Neural cell (in vitro differentiated cells): ENCODE measurements around the gene KCNK6. TPM values are rescaled to one million over a fixed set of nuclear protein-coding genes. Genes with fewer than 3 reads are reported as not detected.

ENCODE experiments used
- H2AFZ ChIP-seq: fragments of 200-600, 300-800 bp; sonication (generic), shearing (Covaris generic); 2 replicates; pipeline ENCODE4 v1.6.0; 2014; ENCODE audit warnings: low read depth, mild to moderate bottlenecking, antibody characterized with exemption, low read length, moderate library complexity
- H3F3A ChIP-seq: fragments of 200-600 bp; shearing (Covaris generic); 2 replicates; pipeline ENCODE4 v1.6.1; 2016; ENCODE audit warnings: mild to moderate bottlenecking, moderate library complexity, mixed read lengths, antibody characterized with exemption, low read length; ENCODE audit not compliant: insufficient read depth, poor library complexity, severe bottlenecking
- H3K27ac ChIP-seq: fragments of 200-600, 300-800 bp; sonication (generic), shearing (Covaris generic); 2 replicates; pipeline ENCODE4 v1.5.1; 2014; ENCODE audit warnings: mild to moderate bottlenecking, low read length, moderate library complexity
- H3K27me3 ChIP-seq: fragments of 300-800, 200-600 bp; sonication (generic), shearing (Covaris generic); 2 replicates; pipeline ENCODE4 v1.6.0; 2014; ENCODE audit warnings: mild to moderate bottlenecking, low read depth, low read length, moderate library complexity; ENCODE audit not compliant: insufficient read depth
- H3K36me3 ChIP-seq: fragments of 300-800, 200-600 bp; sonication (generic), shearing (Covaris generic); 2 replicates; pipeline ENCODE4 v1.5.1; 2014; ENCODE audit warnings: mild to moderate bottlenecking, antibody characterized with exemption, low read length, moderate library complexity; ENCODE audit not compliant: insufficient read depth
- H3K4me2 ChIP-seq: fragments of 300-800, 200-600 bp; sonication (generic), shearing (Covaris generic); 2 replicates; pipeline ENCODE4 v1.6.0; 2014; ENCODE audit warnings: mild to moderate bottlenecking, low read length
- H3K4me3 ChIP-seq: fragments of 300-800, 200-600 bp; sonication (generic), shearing (Covaris generic); 2 replicates; pipeline ENCODE4 v1.5.1; 2014; ENCODE audit warnings: mild to moderate bottlenecking, low read length, moderate library complexity
- H3K79me2 ChIP-seq: fragments of 200-600 bp; shearing (Covaris generic); replicated peaks from 2 replicates; pipeline ENCODE4 v1.6.0; 2014; ENCODE audit warnings: mild to moderate bottlenecking, low read length, moderate library complexity; ENCODE audit not compliant: insufficient read depth
- H3K9ac ChIP-seq: fragments of 300-800, 200-600 bp; sonication (generic), shearing (Covaris generic); 2 replicates; pipeline ENCODE4 v1.6.1; 2016; ENCODE audit warnings: mild to moderate bottlenecking, low read length, mixed read lengths
- H3K9me2 ChIP-seq: fragments of 200-600 bp; shearing (Covaris generic); 2 replicates; pipeline ENCODE4 v1.6.1; 2016; ENCODE audit warnings: mild to moderate bottlenecking, low read length, mixed read lengths; ENCODE audit not compliant: insufficient read depth
- H3K9me3 ChIP-seq: fragments of 200-600, 300-800 bp; sonication (generic), shearing (Covaris generic); 2 replicates; pipeline ENCODE4 v1.6.1; 2016; ENCODE audit warnings: mild to moderate bottlenecking, mixed run types, low read length, moderate library complexity, mixed read lengths
- H4K20me1 ChIP-seq: fragments of 200-600 bp; shearing (Covaris generic); 2 replicates; pipeline ENCODE4 v1.6.1; 2016; ENCODE audit warnings: mild to moderate bottlenecking, mixed run types; ENCODE audit not compliant: insufficient read depth
- EZH2 ChIP-seq: fragments of 200-600, 300-800 bp; shearing (Covaris generic), sonication (generic); IDR thresholded peaks from 2 replicates; pipeline ENCODE4 v1.6.1; 2014; ENCODE audit warnings: antibody characterized with exemption, low read length, borderline replicate concordance, mild to moderate bottlenecking; ENCODE audit not compliant: insufficient read depth, poor library complexity, severe bottlenecking
- MXI1 ChIP-seq: fragments of 450-650 bp; conservative IDR thresholded peaks from 2 replicates; pipeline ENCODE4 v1.6.1; 2014; ENCODE audit warnings: antibody characterized with exemption, mild to moderate bottlenecking; ENCODE audit not compliant: poor library complexity, severe bottlenecking
- POLR2AphosphoS5 ChIP-seq: IDR thresholded peaks from 2 replicates; pipeline ENCODE4 v1.6.1; 2012
- RAD21 ChIP-seq: fragments of 450-650 bp; conservative IDR thresholded peaks from 2 replicates; pipeline ENCODE4 v1.6.1; 2014; ENCODE audit warnings: antibody characterized with exemption, mild to moderate bottlenecking, moderate library complexity
- REST ChIP-seq: IDR thresholded peaks from 2 replicates; pipeline ENCODE4 v1.6.1; 2012; ENCODE audit warnings: borderline replicate concordance
- TAF1 ChIP-seq: IDR thresholded peaks from 2 replicates; pipeline ENCODE4 v1.6.1; 2012; ENCODE audit warnings: low read depth
- polyA plus RNA-seq: library from polyadenylated mRNA; depleted of rRNA; stranded (reverse); fragments of >200 nt; gene quantifications from 2 replicates; pipeline ENCODE4 v1.2.3, GENCODE V29; 2014

The KCNK6 gene
- polyA plus RNA-seq, 1 donor from 2014 or later = not detected

- Histone ChIP-seq H3K4me3 (no peak overlapping the region), H2AFZ (no peak overlapping the region), H3K27me3 (no peaks in the 10 kb centered on the region), H3F3A (no peaks in the 10 kb centered on the region), H3K79me2 (no peaks in the 10 kb centered on the region), H3K4me2 (no peak overlapping the region), H3K9ac (no peak overlapping the region), H3K36me3 (no peaks in the 10 kb centered on the region), H3K27ac (no peak overlapping the region), H4K20me1 (no peaks in the 10 kb centered on the region), H3K9me2 (no peaks in the 10 kb centered on the region), H3K9me3 (no peaks in the 10 kb centered on the region)
- TF ChIP-seq POLR2AphosphoS5 (no peak), EZH2 (no peak)
Observed at GRCh38 chr19:38307597-38307996, 12.0 kb upstream of the KCNK6 start.

- no peak overlapping the region for H3K27ac ChIP-seq
- H3F3A ChIP-seq = no peaks in the 10 kb centered on the region
- no peaks in the 10 kb centered on the region for H3K79me2 ChIP-seq
- no peak overlapping the region for H3K9ac ChIP-seq
- H3K4me2 ChIP-seq = no peak overlapping the region
- no peaks in the 10 kb centered on the region for H3K36me3 ChIP-seq
- TF ChIP-seq TAF1 (no peak), MXI1 (no peak), POLR2AphosphoS5 (no peak), EZH2 (no peak)
- H2AFZ ChIP-seq = no peak overlapping the region
- no peaks in the 10 kb centered on the region for H3K9me2 ChIP-seq
- no peaks in the 10 kb centered on the region for H3K9me3 ChIP-seq
- H4K20me1 ChIP-seq = no peaks in the 10 kb centered on the region
- no peak overlapping the region for H3K4me3 ChIP-seq
- no peaks in the 10 kb centered on the region for H3K27me3 ChIP-seq
Observed at GRCh38 chr19:38308006-38308766, 11.5 kb upstream of the KCNK6 start.

- H3K27ac ChIP-seq = no peak overlapping the region
- H3K36me3 ChIP-seq = no peaks in the 10 kb centered on the region
Observed at GRCh38 chr19:38308926-38309614, 10.6 kb upstream of the KCNK6 start.

More at GRCh38 chr19:38308926-38309614, 10.6 kb upstream of the KCNK6 start:
- Histone ChIP-seq H3K79me2 (no peaks in the 10 kb centered on the region), H3K9me3 (no peaks in the 10 kb centered on the region), H3K4me2 (no peak overlapping the region), H3F3A (no peaks in the 10 kb centered on the region), H4K20me1 (no peaks in the 10 kb centered on the region), H3K9ac (no peak overlapping the region), H3K9me2 (no peaks in the 10 kb centered on the region), H3K27me3 (no peaks in the 10 kb centered on the region), H3K4me3 (no peak overlapping the region), H2AFZ (no peak overlapping the region)
- no peak for TF ChIP-seq REST
- no peak for TF ChIP-seq EZH2
- TF ChIP-seq RAD21 = no peak
- no peak for TF ChIP-seq POLR2AphosphoS5
